Muscle layer of duodenum (tissue), 2 donors: Measurements from ENCODE around the gene RECK.

Experiments
- H3K27ac ChIP-seq: one replicate; pipeline ENCODE4 v1.7.0; 2013; ENCODE audit warnings: mild to moderate bottlenecking, low read length
- H3K27me3 ChIP-seq: one replicate; pipeline ENCODE4 v1.7.0; 2013; ENCODE audit warnings: low read depth, mild to moderate bottlenecking, control low read depth, low read length
- H3K36me3 ChIP-seq, 2 donors: one replicate each; pipeline ENCODE4 v1.7.0; 2013; ENCODE audit warnings: low read length in 2 of 2, control low read depth in 1 of 2, mild to moderate bottlenecking in 1 of 2; ENCODE audit not compliant: insufficient read depth in 2 of 2, control insufficient read depth in 1 of 2
- H3K4me1 ChIP-seq, 2 donors: one replicate each; pipeline ENCODE4 v1.7.0; 2013; ENCODE audit warnings: low read length in 2 of 2, mild to moderate bottlenecking in 2 of 2, control low read depth in 1 of 2, moderate library complexity in 1 of 2; ENCODE audit not compliant: insufficient read depth in 2 of 2, control insufficient read depth in 1 of 2
- H3K4me3 ChIP-seq, 2 donors: one replicate each; pipeline ENCODE4 v1.7.0; 2013; ENCODE audit warnings: low read length in 2 of 2, low read depth in 1 of 2, mild to moderate bottlenecking in 1 of 2
- H3K9me3 ChIP-seq, 2 donors: one replicate each; pipeline ENCODE4 v1.7.0; 2013; ENCODE audit warnings: low read length in 2 of 2, control low read depth in 1 of 2, mild to moderate bottlenecking in 1 of 2; ENCODE audit not compliant: control insufficient read depth in 1 of 2
- donor health status: healthy.

Gene RECK

GRCh38 chr9:36093384-36093783 is 56.7 kb downstream of the RECK start:
- H3K36me3 ChIP-seq, result no peaks in the 10 kb centered on the region
- no peaks in the 10 kb centered on the region for H3K27me3 ChIP-seq
- H3K4me3 ChIP-seq, result no peak overlapping the region
- H3K27ac ChIP-seq, result no peak overlapping the region
- no peaks in the 10 kb centered on the region for H3K9me3 ChIP-seq
- H3K4me1 ChIP-seq, result peaks cover 11 to 15% of the 10 kb centered on the region in 2 donors

GRCh38 chr9:36099718-36100117 is 63.0 kb downstream of the RECK start:
- Histone ChIP-seq H3K27ac (no peak overlapping the region), H3K9me3 (no peaks in the 10 kb centered on the region), H3K4me1 (peaks cover 0 to 5% of the 10 kb centered on the region in 2 donors), H3K4me3 (no peak overlapping the region), H3K27me3 (no peaks in the 10 kb centered on the region), H3K36me3 (no peaks in the 10 kb centered on the region)

- Histone ChIP-seq H3K36me3 (no peaks in the 10 kb centered on the region), H3K4me3 (no peak overlapping the region), H3K9me3 (no peaks in the 10 kb centered on the region), H3K4me1 (peaks cover 0 to 5% of the 10 kb centered on the region in 2 donors), H3K27ac (no peak overlapping the region), H3K27me3 (no peaks in the 10 kb centered on the region)
Measured at GRCh38 chr9:36100532-36100931, 63.8 kb downstream of the RECK start.

- Histone ChIP-seq H3K4me3 (no peak overlapping the region), H3K4me1 (peaks cover 0 to 5% of the 10 kb centered on the region in 2 donors), H3K27ac (no peak overlapping the region), H3K36me3 (no peaks in the 10 kb centered on the region), H3K9me3 (no peaks in the 10 kb centered on the region), H3K27me3 (no peaks in the 10 kb centered on the region)
Measured at GRCh38 chr9:36101916-36102741, 65.4 kb downstream of the RECK start.

- H3K36me3 ChIP-seq, result peaks cover 0 to under 1% of the 10 kb centered on the region in 2 donors
- H3K4me3 ChIP-seq, result no peak overlapping the region
- no peak overlapping the region for H3K27ac ChIP-seq
- no peaks in the 10 kb centered on the region for H3K9me3 ChIP-seq
- no peaks in the 10 kb centered on the region for H3K27me3 ChIP-seq
- H3K4me1 ChIP-seq, result peaks cover 0 to 5% of the 10 kb centered on the region in 2 donors
Measured at GRCh38 chr9:36102742-36103495, 66.2 kb downstream of the RECK start.

GRCh38 chr9:36109071-36109470 is 72.4 kb downstream of the RECK start:
- H3K27ac ChIP-seq, result no peak overlapping the region
- H3K4me3 ChIP-seq, result no peak overlapping the region
- H3K36me3 ChIP-seq, result peaks cover 0 to 25% of the 10 kb centered on the region in 2 donors
- no peaks in the 10 kb centered on the region for H3K9me3 ChIP-seq
- H3K27me3 ChIP-seq, result no peaks in the 10 kb centered on the region
- no peaks in the 10 kb centered on the region for H3K4me1 ChIP-seq

GRCh38 chr9:36110434-36110833 is 73.7 kb downstream of the RECK start:
- H3K4me3 ChIP-seq, result no peak overlapping the region
- H3K36me3 ChIP-seq, result peaks cover 0 to 25% of the 10 kb centered on the region in 2 donors
- no peak overlapping the region for H3K27ac ChIP-seq
- no peaks in the 10 kb centered on the region for H3K27me3 ChIP-seq
- no peaks in the 10 kb centered on the region for H3K4me1 ChIP-seq
- no peaks in the 10 kb centered on the region for H3K9me3 ChIP-seq

- Histone ChIP-seq H3K9me3 (no peaks in the 10 kb centered on the region), H3K36me3 (peaks cover 0 to 25% of the 10 kb centered on the region in 2 donors), H3K27me3 (no peaks in the 10 kb centered on the region), H3K4me3 (no peak overlapping the region), H3K4me1 (no peaks in the 10 kb centered on the region), H3K27ac (no peak overlapping the region)
Measured at GRCh38 chr9:36112516-36112915, 75.8 kb downstream of the RECK start.

- Histone ChIP-seq H3K4me3 (no peak overlapping the region), H3K27me3 (no peaks in the 10 kb centered on the region), H3K9me3 (no peaks in the 10 kb centered on the region), H3K4me1 (no peaks in the 10 kb centered on the region), H3K36me3 (peaks cover 3 to 27% of the 10 kb centered on the region in 2 donors), H3K27ac (no peak overlapping the region)
Measured at GRCh38 chr9:36113999-36114398, 77.3 kb downstream of the RECK start.

GRCh38 chr9:36116593-36116992 is 79.9 kb downstream of the RECK start:
- Histone ChIP-seq H3K9me3 (no peaks in the 10 kb centered on the region), H3K36me3 (peaks cover 3 to 32% of the 10 kb centered on the region in 2 donors), H3K4me3 (no peak overlapping the region), H3K4me1 (no peaks in the 10 kb centered on the region), H3K27ac (no peak overlapping the region), H3K27me3 (no peaks in the 10 kb centered on the region)

- Histone ChIP-seq H3K36me3 (peaks cover 7 to 44% of the 10 kb centered on the region in 2 donors), H3K27me3 (no peaks in the 10 kb centered on the region), H3K4me3 (no peak overlapping the region), H3K9me3 (no peaks in the 10 kb centered on the region), H3K27ac (no peak overlapping the region), H3K4me1 (no peaks in the 10 kb centered on the region)
Measured at GRCh38 chr9:36118201-36118600, 81.5 kb downstream of the RECK start.
